HepG2 (cell line): ENCODE results near the gene GPR176. TPM values are rescaled to one million over a fixed set of nuclear protein-coding genes. Genes with fewer than 3 reads are reported as not detected.

Source experiments
- ATF1 ChIP-seq: IDR thresholded peaks from 2 replicates; pipeline ENCODE4 v1.6.1; 2016; ENCODE audit warnings: mild to moderate bottlenecking, control low read depth
- CC2D1A ChIP-seq: sonication (generic); formaldehyde crosslinking; IDR thresholded peaks from 2 replicates; pipeline ENCODE4 v1.8.1; 2023; ENCODE audit warnings: mild to moderate bottlenecking, missing genetic modification reagents
- CEBPB ChIP-seq: IDR thresholded peaks from 2 replicates; pipeline ENCODE4 v1.6.1; 2011; ENCODE audit warnings: low read depth, low read length, improper control_type of control experiment, borderline replicate concordance
- CENPBD1 ChIP-seq: sonication (generic); formaldehyde crosslinking; IDR thresholded peaks from 2 replicates; pipeline ENCODE4 v1.8.0; 2022; ENCODE audit warnings: missing genetic modification reagents, low read depth, mild to moderate bottlenecking, borderline replicate concordance
- E2F1 ChIP-seq: sonication (generic); formaldehyde crosslinking; IDR thresholded peaks from 2 replicates; pipeline ENCODE4 v1.5.0; 2020; ENCODE audit warnings: missing genetic modification reagents
- FOXP1 ChIP-seq, 2 experiments: fragments of 450-650 bp in 1 of 2; IDR thresholded peaks; 2 replicates each; pipeline ENCODE4 v1.6.1; 2017 to 2018; ENCODE audit warnings: antibody characterized with exemption in 1 of 2
- MAZ ChIP-seq, 2 experiments: sonication (generic) in 1 of 2; formaldehyde crosslinking in 1 of 2; IDR thresholded peaks; 2 replicates each; pipeline versions ENCODE4 v1.5.0 to v1.6.1; 2012 to 2020; ENCODE audit warnings: low read depth in 2 of 2, mild to moderate bottlenecking in 2 of 2, borderline replicate concordance in 1 of 2, improper control_type of control experiment in 1 of 2, low read length in 1 of 2, missing genetic modification reagents in 1 of 2, moderate library complexity in 1 of 2
- RARA ChIP-seq: IDR thresholded peaks from 2 replicates; pipeline ENCODE4 v1.6.1; 2016; ENCODE audit warnings: missing genetic modification reagents, missing compliant biosample characterization
- RARG ChIP-seq: sonication (generic); formaldehyde crosslinking; IDR thresholded peaks from 2 replicates; pipeline ENCODE4 v1.4.0; 2020; ENCODE audit warnings: low read depth, mild to moderate bottlenecking, missing genetic modification reagents
- RXRA ChIP-seq: sonication (generic); formaldehyde crosslinking; IDR thresholded peaks from 2 replicates; pipeline ENCODE4 v1.5.1; 2020; ENCODE audit warnings: missing genetic modification reagents
- SIX1 ChIP-seq: sonication (generic); formaldehyde crosslinking; IDR thresholded peaks from 2 replicates; pipeline ENCODE4 v1.4.0; 2020; ENCODE audit warnings: missing genetic modification reagents, borderline replicate concordance
- TBP ChIP-seq: sonication (generic); formaldehyde crosslinking; IDR thresholded peaks from 2 replicates; pipeline ENCODE4 v1.5.0; 2020; ENCODE audit warnings: missing genetic modification reagents
- ZBTB8A ChIP-seq: sonication (generic); formaldehyde crosslinking; IDR thresholded peaks from 2 replicates; pipeline ENCODE4 v1.4.0; 2020; ENCODE audit warnings: mild to moderate bottlenecking, low read depth, missing genetic modification reagents, borderline replicate concordance
- ZFP90 ChIP-seq: sonication (generic); formaldehyde crosslinking; IDR thresholded peaks from 2 replicates; pipeline ENCODE4 v1.8.0; 2022; ENCODE audit warnings: missing genetic modification reagents, mild to moderate bottlenecking, inconsistent platforms, borderline replicate concordance
- ZNF121 ChIP-seq: sonication (generic); formaldehyde crosslinking; IDR thresholded peaks from 2 replicates; pipeline ENCODE4 v1.5.0; 2020; ENCODE audit warnings: mild to moderate bottlenecking, missing genetic modification reagents
- ZNF234 ChIP-seq: sonication (generic); formaldehyde crosslinking; conservative IDR thresholded peaks from 2 replicates; pipeline ENCODE4 v1.5.1; 2020; ENCODE audit warnings: mild to moderate bottlenecking, missing genetic modification reagents
- ZNF335 ChIP-seq: sonication (generic); formaldehyde crosslinking; IDR thresholded peaks from 2 replicates; pipeline ENCODE4 v1.4.0; 2020; ENCODE audit warnings: missing genetic modification reagents
- ZNF350 ChIP-seq: sonication (generic); formaldehyde crosslinking; IDR thresholded peaks from 2 replicates; pipeline ENCODE4 v1.4.0; 2020; ENCODE audit warnings: mild to moderate bottlenecking, low read depth, missing genetic modification reagents, borderline replicate concordance
- ZNF512B ChIP-seq: sonication (generic); formaldehyde crosslinking; IDR thresholded peaks from 2 replicates; pipeline ENCODE4 v1.5.1; 2020; ENCODE audit warnings: missing genetic modification reagents, mild to moderate bottlenecking, borderline replicate concordance
- polyA plus RNA-seq, 8 experiments: library from polyadenylated mRNA; depleted of rRNA in 3 of 8; stranded (reverse) in 7 of 8; unstranded in 1 of 8; fragments of >200 nt; fragmentation: Illumina TruSeq in 4 of 8; extraction: Trizol in 4 of 8; gene quantifications; 2 replicates each; pipeline versions ENCODE4 v1.2.1 to v1.2.3, GENCODE V29; 2011 to 2016; ENCODE audit warnings: low read depth in 4 of 8, missing spikeins in 1 of 8, mixed read lengths in 1 of 8; ENCODE audit not compliant: insufficient read depth in 1 of 8
- total RNA-seq, 5 experiments: library from RNA; depleted of rRNA; stranded (reverse); fragments of >200 nt; fragmentation: Illumina TruSeq; extraction: Trizol; gene quantifications; 2 replicates each; pipeline ENCODE4 v1.2.3, GENCODE V29; 2016; ENCODE audit warnings: low read depth in 1 of 5
- TF ChIP-seq, protein P1 (sequence below): sonication (generic); formaldehyde crosslinking; IDR thresholded peaks from 2 replicates; pipeline ENCODE4 v1.4.0; 2020; ENCODE audit warnings: missing genetic modification reagents, borderline replicate concordance
- TF ChIP-seq, protein P2 (sequence below): sonication (generic); formaldehyde crosslinking; IDR thresholded peaks from 2 replicates; pipeline ENCODE4 v1.4.0; 2020; ENCODE audit warnings: missing genetic modification reagents, low read depth, mild to moderate bottlenecking, borderline replicate concordance
- TF ChIP-seq, protein P3 (sequence below): sonication (generic); formaldehyde crosslinking; IDR thresholded peaks from 2 replicates; pipeline ENCODE4 v1.4.0; 2020; ENCODE audit warnings: mild to moderate bottlenecking, missing genetic modification reagents

Gene GPR176
- total and polyA plus RNA-seq, 2 of the 13 experiments (the other 11 are each of a cell fraction or from before 2014, with no cell fraction given): 0.11 to 0.20 TPM

- TF ChIP-seq MAZ (IDR thresholded peaks at IDR 0.05; ENCODE audit: borderline replicate concordance, low read depth, low read length) (no peak), MAZ (CRISPR knock-in tag; IDR thresholded peaks at IDR 0.05; ENCODE audit: low read depth) (no peak), FOXP1 (IDR thresholded peaks at IDR 0.05) (no peak), FOXP1 (CRISPR knock-in tag; IDR thresholded peaks at IDR 0.05) (peak; percentile 56), CEBPB (no peak), ZFP90 (CRISPR knock-in tag) (0 out of 2 replicates have a peak, but pooled peaks have one; percentile 21), ZNF350 (CRISPR knock-in tag) (no peak), ZNF512B (no peak), RARA (CRISPR knock-in tag) (peak; percentile 15; the same call in 1 of the 2 replicates), RXRA (CRISPR knock-in tag) (no peak), ZNF335 (CRISPR knock-in tag) (no peak), E2F1 (CRISPR knock-in tag) (no peak), CENPBD1 (CRISPR knock-in tag) (no peak), SIX1 (no peak), ZNF121 (CRISPR knock-in tag) (no peak), CC2D1A (CRISPR knock-in tag) (no peak), ATF1 (CRISPR knock-in tag) (no peak), ZBTB8A (CRISPR knock-in tag) (no peak), RARG (CRISPR knock-in tag) (no peak), TBP (CRISPR knock-in tag) (no peak), ZNF234 (CRISPR knock-in tag) (no peak)
- TF ChIP-seq, protein P1, sequence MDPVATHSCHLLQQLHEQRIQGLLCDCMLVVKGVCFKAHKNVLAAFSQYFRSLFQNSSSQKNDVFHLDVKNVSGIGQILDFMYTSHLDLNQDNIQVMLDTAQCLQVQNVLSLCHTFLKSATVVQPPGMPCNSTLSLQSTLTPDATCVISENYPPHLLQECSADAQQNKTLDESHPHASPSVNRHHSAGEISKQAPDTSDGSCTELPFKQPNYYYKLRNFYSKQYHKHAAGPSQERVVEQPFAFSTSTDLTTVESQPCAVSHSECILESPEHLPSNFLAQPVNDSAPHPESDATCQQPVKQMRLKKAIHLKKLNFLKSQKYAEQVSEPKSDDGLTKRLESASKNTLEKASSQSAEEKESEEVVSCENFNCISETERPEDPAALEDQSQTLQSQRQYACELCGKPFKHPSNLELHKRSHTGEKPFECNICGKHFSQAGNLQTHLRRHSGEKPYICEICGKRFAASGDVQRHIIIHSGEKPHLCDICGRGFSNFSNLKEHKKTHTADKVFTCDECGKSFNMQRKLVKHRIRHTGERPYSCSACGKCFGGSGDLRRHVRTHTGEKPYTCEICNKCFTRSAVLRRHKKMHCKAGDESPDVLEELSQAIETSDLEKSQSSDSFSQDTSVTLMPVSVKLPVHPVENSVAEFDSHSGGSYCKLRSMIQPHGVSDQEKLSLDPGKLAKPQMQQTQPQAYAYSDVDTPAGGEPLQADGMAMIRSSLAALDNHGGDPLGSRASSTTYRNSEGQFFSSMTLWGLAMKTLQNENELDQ (CRISPR knock-in tag): no peak
- TF ChIP-seq, protein P2, sequence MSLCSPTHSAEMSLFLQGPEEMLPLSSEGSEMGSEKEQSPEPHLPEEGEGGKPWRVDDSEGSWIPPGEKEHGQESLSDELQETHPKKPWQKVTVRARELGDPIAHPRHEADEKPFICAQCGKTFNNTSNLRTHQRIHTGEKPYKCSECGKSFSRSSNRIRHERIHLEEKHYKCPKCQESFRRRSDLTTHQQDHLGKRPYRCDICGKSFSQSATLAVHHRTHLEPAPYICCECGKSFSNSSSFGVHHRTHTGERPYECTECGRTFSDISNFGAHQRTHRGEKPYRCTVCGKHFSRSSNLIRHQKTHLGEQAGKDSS (CRISPR knock-in tag): no peak
- TF ChIP-seq, protein P3, sequence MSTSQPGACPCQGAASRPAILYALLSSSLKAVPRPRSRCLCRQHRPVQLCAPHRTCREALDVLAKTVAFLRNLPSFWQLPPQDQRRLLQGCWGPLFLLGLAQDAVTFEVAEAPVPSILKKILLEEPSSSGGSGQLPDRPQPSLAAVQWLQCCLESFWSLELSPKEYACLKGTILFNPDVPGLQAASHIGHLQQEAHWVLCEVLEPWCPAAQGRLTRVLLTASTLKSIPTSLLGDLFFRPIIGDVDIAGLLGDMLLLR (CRISPR knock-in tag): no peak
These were observed 132.6 kb downstream of the GPR176 start (continued) for GRCh38 chr15:39787479-39787878.
